ENCODE data around the gene KLHDC8A.
"Not testable (repeated sequence)": the region's sequence is repeated elsewhere in the genome, so short reads cannot be mapped to it uniquely, and the experiment has no call there.

The KLHDC8A gene, protein sequence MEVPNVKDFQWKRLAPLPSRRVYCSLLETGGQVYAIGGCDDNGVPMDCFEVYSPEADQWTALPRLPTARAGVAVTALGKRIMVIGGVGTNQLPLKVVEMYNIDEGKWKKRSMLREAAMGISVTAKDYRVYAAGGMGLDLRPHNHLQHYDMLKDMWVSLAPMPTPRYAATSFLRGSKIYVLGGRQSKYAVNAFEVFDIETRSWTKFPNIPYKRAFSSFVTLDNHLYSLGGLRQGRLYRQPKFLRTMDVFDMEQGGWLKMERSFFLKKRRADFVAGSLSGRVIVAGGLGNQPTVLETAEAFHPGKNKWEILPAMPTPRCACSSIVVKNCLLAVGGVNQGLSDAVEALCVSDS

DNA sequence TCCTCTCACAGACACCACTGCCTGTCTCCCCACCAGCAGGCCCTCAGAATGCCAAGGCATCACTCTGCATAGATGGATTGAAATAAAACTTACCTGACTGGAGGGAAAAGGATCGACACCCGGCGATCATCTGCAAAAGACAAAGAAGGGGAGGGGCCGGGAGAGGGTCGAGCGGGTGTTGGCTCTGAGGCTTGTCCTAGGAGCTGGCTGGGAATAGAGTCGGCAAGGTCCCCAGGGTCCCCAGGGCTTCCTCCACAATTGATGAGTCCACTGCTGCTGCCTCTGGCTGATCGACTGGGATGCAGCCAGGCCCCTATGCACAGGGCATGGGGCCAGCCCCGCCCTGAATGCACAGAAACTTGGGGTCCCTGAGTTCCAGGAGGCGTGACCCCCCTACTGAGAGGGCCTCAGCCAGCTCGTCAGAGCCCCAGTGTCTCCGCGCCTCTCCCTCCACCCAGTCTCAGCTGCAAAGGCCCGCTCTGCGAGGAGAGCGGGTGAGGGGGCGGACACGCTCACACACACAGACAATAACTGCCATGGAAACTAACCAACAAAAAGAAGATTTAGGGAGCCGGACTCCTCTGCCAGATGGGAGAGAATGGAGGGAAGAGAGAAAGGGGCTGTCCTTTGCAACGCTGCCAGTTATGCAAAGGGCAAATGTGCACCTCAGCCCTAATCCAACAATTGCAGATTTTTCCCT lies at the start of gene KLHDC8A:
Gene KLHDC8A, minus strand, starts transcription at position 483 of the 700 bp plus-strand sequence. CDS start 13,318 bp downstream, outside the sequence.
- no peak within 1 kb of the TSS for H3K4me3 ChIP-seq (replicated peaks; ENCODE audit: low read depth, low read length)
- TF ChIP-seq, protein P1, sequence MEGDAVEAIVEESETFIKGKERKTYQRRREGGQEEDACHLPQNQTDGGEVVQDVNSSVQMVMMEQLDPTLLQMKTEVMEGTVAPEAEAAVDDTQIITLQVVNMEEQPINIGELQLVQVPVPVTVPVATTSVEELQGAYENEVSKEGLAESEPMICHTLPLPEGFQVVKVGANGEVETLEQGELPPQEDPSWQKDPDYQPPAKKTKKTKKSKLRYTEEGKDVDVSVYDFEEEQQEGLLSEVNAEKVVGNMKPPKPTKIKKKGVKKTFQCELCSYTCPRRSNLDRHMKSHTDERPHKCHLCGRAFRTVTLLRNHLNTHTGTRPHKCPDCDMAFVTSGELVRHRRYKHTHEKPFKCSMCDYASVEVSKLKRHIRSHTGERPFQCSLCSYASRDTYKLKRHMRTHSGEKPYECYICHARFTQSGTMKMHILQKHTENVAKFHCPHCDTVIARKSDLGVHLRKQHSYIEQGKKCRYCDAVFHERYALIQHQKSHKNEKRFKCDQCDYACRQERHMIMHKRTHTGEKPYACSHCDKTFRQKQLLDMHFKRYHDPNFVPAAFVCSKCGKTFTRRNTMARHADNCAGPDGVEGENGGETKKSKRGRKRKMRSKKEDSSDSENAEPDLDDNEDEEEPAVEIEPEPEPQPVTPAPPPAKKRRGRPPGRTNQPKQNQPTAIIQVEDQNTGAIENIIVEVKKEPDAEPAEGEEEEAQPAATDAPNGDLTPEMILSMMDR (IDR thresholded peaks at IDR 0.05; ENCODE audit: low read depth, low read length, missing control alignments) = no peak

DNA sequence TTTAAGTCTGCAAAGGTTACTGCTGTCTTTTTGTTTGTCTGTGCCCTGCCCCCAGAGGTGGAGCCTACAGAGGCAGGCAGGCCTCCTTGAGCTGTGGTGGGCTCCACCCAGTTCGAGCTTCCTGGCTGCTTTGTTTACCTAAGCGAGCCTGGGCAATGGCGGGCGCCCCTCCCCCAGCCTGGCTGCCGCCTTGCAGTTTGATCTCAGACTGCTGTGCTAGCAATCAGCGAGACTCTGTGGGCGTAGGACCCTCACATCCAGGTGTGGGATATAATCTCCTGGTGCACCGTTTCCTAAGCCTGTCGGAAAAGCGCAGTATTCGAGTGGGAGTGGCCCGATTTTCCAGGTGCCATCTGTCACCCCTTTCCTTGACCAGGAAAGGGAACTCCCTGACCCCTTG lies 49.5 kb upstream of the KLHDC8A start:
- H3K4me3 ChIP-seq (replicated peaks; ENCODE audit: low read depth, low read length); DNase-seq (ENCODE audit: extremely low read depth, low read depth): not testable (repeated sequence)

More for the DNA sequence above, at the start of gene KLHDC8A:
- DNase-seq (ENCODE audit: extremely low read depth, low read depth) = no peak

DNA sequence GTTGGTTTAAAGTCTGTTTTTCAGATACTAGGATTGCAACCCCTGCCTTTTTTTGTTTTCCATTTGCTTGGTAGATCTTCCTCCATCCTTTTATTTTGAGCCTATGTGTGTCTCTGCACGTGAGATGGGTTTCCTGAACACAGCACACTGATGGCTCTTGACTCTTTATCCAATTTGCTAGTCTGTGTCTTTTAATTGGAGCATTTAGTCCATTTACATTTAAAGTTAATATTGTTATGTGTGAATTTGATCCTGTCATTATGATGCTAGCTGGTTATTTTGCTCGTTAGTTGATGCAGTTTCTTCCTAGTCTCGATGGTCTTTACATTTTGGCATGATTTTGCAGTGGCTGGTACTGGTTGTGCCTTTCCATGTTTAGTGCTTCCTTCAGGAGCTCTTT lies 47.8 kb upstream of the KLHDC8A start:
- DNase-seq (ENCODE audit: extremely low read depth, low read depth); H3K4me3 ChIP-seq (replicated peaks; ENCODE audit: low read depth, low read length): not testable (repeated sequence)

DNA sequence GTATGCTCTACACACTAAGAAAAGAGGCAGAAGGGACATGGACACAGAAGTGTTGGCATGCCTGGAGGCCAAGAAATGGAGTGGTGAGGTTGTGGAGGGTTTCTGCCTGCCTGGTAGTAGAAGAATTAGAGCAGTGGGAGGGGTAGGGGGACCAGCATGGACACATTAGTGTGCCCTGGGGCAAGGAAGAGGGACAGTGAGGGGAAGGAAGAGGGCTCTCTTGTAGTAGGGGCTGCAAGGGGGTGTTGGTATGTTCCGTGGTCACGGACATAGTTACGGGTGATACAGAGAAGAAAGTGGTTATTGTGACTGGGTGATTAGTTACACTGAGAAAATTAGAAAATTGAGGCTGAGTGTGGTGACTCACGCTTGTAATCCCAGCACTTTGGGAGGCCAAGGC lies 41.9 kb upstream of the KLHDC8A start:
- TF ChIP-seq, protein P1 (IDR thresholded peaks at IDR 0.05; ENCODE audit: low read depth, low read length, missing control alignments) = no peak
- H3K4me3 ChIP-seq (replicated peaks; ENCODE audit: low read depth, low read length) = no peak overlapping the region
- no peak for DNase-seq (ENCODE audit: extremely low read depth, low read depth)

DNA sequence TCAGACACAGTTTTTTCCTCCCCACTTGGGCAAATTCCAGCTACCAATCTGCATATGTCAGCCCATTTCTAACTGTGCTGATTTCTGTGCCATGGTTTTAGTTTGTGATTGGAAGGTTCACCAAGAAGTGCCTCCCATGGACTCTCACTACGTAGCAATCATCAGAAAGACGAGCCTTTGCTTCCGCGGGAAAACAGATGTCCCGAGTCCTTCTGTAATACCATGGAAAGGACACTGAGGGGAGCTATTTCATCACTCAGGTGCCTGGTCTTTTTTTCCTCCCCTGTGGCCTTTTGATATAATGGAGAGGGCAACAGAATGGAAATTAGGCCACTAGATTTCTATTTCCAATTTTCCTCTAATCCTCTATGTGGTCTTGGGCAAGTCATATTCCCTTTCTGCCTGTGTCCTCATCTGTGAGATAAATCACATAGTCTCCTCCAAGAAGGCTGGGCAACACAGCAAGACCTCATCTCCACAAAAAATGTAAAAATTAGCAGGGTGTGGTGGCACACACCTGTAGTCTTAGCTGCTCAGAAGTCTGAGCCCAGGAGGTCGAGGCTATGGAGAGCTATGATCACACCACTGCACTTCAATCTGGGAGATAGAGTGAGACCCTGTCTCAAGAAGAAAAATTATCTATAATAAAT lies 40.4 kb upstream of the KLHDC8A start:
- H3K4me3 ChIP-seq (replicated peaks; ENCODE audit: low read depth, low read length) = no peak overlapping the region
- DNase-seq (ENCODE audit: extremely low read depth, low read depth) = no peak
- TF ChIP-seq, protein P1 (IDR thresholded peaks at IDR 0.05; ENCODE audit: low read depth, low read length, missing control alignments) = peak; percentile 61

DNA sequence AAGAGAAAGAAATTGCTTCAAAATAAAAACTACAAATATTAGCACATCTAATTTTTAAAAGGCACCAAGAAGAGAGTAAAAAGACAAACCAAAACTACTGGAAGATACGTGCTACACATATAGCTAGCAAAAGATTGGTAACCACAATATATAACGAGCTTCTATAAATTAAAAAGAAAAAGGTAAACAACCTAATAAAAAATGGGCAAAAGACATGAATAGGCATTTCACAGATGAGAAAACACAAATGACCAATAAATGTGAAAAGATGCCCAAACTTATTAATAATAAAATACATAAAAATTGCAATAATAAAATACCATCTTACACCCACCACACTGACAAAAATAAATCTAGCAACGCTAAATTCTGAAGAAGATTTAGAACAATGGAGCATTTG lies 38.9 kb upstream of the KLHDC8A start:
- TF ChIP-seq, protein P1 (IDR thresholded peaks at IDR 0.05; ENCODE audit: low read depth, low read length, missing control alignments) = no peak
- no peak for DNase-seq (ENCODE audit: extremely low read depth, low read depth)
- no peak overlapping the region for H3K4me3 ChIP-seq (replicated peaks; ENCODE audit: low read depth, low read length)

DNA sequence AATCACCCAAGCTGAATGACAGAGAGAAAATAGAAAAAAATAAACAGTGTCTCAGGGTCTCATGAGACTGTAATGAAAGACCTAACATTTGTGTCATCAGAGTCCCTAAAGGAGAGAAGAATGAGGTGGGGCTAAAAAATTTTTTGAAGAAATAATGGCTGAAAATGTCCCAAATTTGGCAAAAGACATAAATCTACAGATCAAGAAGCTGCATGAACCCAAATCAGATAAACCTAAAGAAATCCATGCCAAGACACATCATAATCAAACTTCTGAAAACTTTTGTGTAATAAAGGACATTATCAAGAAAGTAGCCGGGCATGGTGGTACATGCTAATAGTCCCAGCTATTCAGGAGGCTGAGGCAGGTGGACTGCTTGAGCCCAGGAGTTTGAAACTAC lies 35.9 kb upstream of the KLHDC8A start:
- TF ChIP-seq, protein P1 (IDR thresholded peaks at IDR 0.05; ENCODE audit: low read depth, low read length, missing control alignments) = no peak
- no peak overlapping the region for H3K4me3 ChIP-seq (replicated peaks; ENCODE audit: low read depth, low read length)
- no peak for DNase-seq (ENCODE audit: extremely low read depth, low read depth)
